Fibroblast of lung (primary cell): ENCODE results near the gene CEACAM18. TPM values are rescaled to one million over a fixed set of nuclear protein-coding genes. Genes with fewer than 3 reads are reported as not detected.

Experiments
- DNase-seq, 2 donors: peaks; one replicate each; pipeline versions ENCODE4 v3.0.0 to v3.0.0-alpha.2; 2010; ENCODE audit warnings: low read depth in 2 of 2
- H2AFZ ChIP-seq: 2 replicates; pipeline ENCODE4 v1.5.1; 2012; ENCODE audit warnings: low read length, control low read depth, inconsistent platforms
- H3K27ac ChIP-seq: 2 replicates; pipeline ENCODE4 v1.5.1; 2011; ENCODE audit warnings: low read length, control low read depth; ENCODE audit not compliant: insufficient read depth
- H3K27me3 ChIP-seq: 2 replicates; pipeline ENCODE4 v1.5.1; 2011; ENCODE audit warnings: mild to moderate bottlenecking, low read length; ENCODE audit not compliant: control insufficient read depth, insufficient read depth
- H3K36me3 ChIP-seq: 2 replicates; pipeline ENCODE4 v1.5.1; 2011; ENCODE audit warnings: low read length; ENCODE audit not compliant: control insufficient read depth, insufficient read depth
- H3K4me1 ChIP-seq: 2 replicates; pipeline ENCODE4 v1.5.1; 2011; ENCODE audit warnings: low read length; ENCODE audit not compliant: control insufficient read depth, insufficient read depth; ENCODE audit errors: extremely low read depth
- H3K4me2 ChIP-seq: 2 replicates; pipeline ENCODE4 v1.5.1; 2011; ENCODE audit warnings: low read length, control low read depth; ENCODE audit not compliant: insufficient read depth; ENCODE audit errors: extremely low read depth
- H3K4me3 ChIP-seq, 4 experiments: fragments of 200-600 bp in 1 of 4; sonication (generic) in 1 of 4; replicated peaks in 1 of 4; 2 replicates each; pipeline ENCODE4 v1.5.1; 2011 to 2016; ENCODE audit warnings: low read length in 4 of 4, low read depth in 3 of 4, mild to moderate bottlenecking in 3 of 4, control low read depth in 2 of 4, inconsistent platforms in 1 of 4, mixed read lengths in 1 of 4; ENCODE audit not compliant: insufficient read depth in 1 of 4; ENCODE audit errors: control extremely low read depth in 1 of 4
- H3K79me2 ChIP-seq: 2 replicates; pipeline ENCODE4 v1.5.1; 2012; ENCODE audit warnings: mild to moderate bottlenecking, low read length, inconsistent platforms; ENCODE audit not compliant: control insufficient read depth, insufficient read depth
- H3K9ac ChIP-seq: 2 replicates; pipeline ENCODE4 v1.5.1; 2011; ENCODE audit warnings: mild to moderate bottlenecking, low read length, control low read depth; ENCODE audit not compliant: insufficient read depth
- H3K9me3 ChIP-seq: 2 replicates; pipeline ENCODE4 v1.5.1; 2012; ENCODE audit warnings: low read depth, low read length; ENCODE audit not compliant: control insufficient read depth, insufficient read depth
- H4K20me1 ChIP-seq: 2 replicates; pipeline ENCODE4 v1.5.1; 2011; ENCODE audit warnings: low read length; ENCODE audit not compliant: control insufficient read depth, insufficient read depth; ENCODE audit errors: extremely low read depth
- CTCF ChIP-seq, 2 donors: IDR thresholded peaks in 1 of 2; conservative IDR thresholded peaks in 1 of 2; 1 replicate in 1 of 2; 2 replicates in 1 of 2; pipeline ENCODE4 v1.5.1; 2011 to 2012; ENCODE audit warnings: low read length in 2 of 2, control low read depth in 1 of 2, inconsistent platforms in 1 of 2, low read depth in 1 of 2, mild to moderate bottlenecking in 1 of 2
- EZH2 ChIP-seq: IDR thresholded peaks from 2 replicates; pipeline ENCODE4 v1.5.1; 2012; ENCODE audit warnings: low read length, control low read depth, mild to moderate bottlenecking; ENCODE audit errors: missing control alignments
- polyA plus RNA-seq, 2 donors: library from polyadenylated mRNA; depleted of rRNA in 1 of 2; stranded (reverse) in 1 of 2; unstranded in 1 of 2; fragments of >200 nt; gene quantifications; 2 replicates each; pipeline ENCODE4 v1.2.1, GENCODE V29; 2011 to 2012; ENCODE audit warnings: missing spikeins in 1 of 2
- total RNA-seq: library from RNA; depleted of rRNA; stranded (reverse); fragments of >200 nt; gene quantifications from 2 replicates; pipeline ENCODE4 v1.2.1, GENCODE V29; 2014

CEACAM18 gene
- total and polyA plus RNA-seq, 2 donors (not counting 1 experiment from before 2014, with no cell fraction given), result not detected

DNA sequence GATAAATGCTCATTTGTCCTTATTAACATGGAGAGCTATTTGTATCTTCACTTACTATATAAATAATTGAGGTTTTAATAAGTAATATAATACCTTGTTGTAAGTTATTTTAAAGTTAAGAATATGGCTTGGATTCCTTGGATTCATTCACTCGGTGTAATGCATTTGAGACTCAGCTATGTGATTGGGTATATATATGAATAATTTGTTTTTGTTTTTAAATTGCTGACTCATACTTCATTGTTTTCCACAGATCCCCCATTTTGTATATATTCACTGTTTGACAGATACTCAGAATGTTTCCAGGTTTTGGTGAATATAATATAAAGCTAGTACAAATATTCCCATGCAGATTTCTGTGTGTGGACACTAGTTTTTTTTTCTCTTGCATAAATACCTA, 6.8 kb upstream of the CEACAM18 start:
- TF ChIP-seq CTCF (conservative IDR thresholded peaks at IDR 0.05 in 1 of 2, IDR thresholded peaks at IDR 0.05 in 1 of 2; ENCODE audit: low read depth in 1 of 2, low read length in 2 of 2) (no peak), EZH2 (no peak)
- no peak overlapping the region for H3K9ac ChIP-seq
- no peak overlapping the region for H3K4me2 ChIP-seq
- no peak overlapping the region for H3K27ac ChIP-seq
- no peaks in the 10 kb centered on the region for H3K9me3 ChIP-seq
- no peak for DNase-seq
- H3K27me3 ChIP-seq, result no peaks in the 10 kb centered on the region
- H3K4me1 ChIP-seq, result no peaks in the 10 kb centered on the region
- H4K20me1 ChIP-seq, result no peaks in the 10 kb centered on the region
- H3K4me3 ChIP-seq, result no peak overlapping the region
- H3K36me3 ChIP-seq, result no peaks in the 10 kb centered on the region
- no peak overlapping the region for H2AFZ ChIP-seq
- H3K79me2 ChIP-seq, result no peaks in the 10 kb centered on the region

GRCh38 chr19:51472607-51473006, 5.7 kb upstream of the CEACAM18 start:
- TF ChIP-seq CTCF (conservative IDR thresholded peaks at IDR 0.05 in 1 of 2, IDR thresholded peaks at IDR 0.05 in 1 of 2; ENCODE audit: low read depth in 1 of 2, low read length in 2 of 2), result no peak
- Histone ChIP-seq H4K20me1 (no peaks in the 10 kb centered on the region), H3K79me2 (no peaks in the 10 kb centered on the region)

GRCh38 chr19:51473009-51473707, 5.2 kb upstream of the CEACAM18 start:
- no peaks in the 10 kb centered on the region for H4K20me1 ChIP-seq
- DNase-seq, result peak; percentile 23 to 60
- no peaks in the 10 kb centered on the region for H3K36me3 ChIP-seq
- no peaks in the 10 kb centered on the region for H3K79me2 ChIP-seq
- H3K4me3 ChIP-seq, result no peak overlapping the region
- no peak overlapping the region for H3K4me2 ChIP-seq
- H3K27ac ChIP-seq, result no peak overlapping the region
- H2AFZ ChIP-seq, result no peak overlapping the region
- H3K9ac ChIP-seq, result no peak overlapping the region
- H3K27me3 ChIP-seq, result no peaks in the 10 kb centered on the region
- no peaks in the 10 kb centered on the region for H3K4me1 ChIP-seq
- TF ChIP-seq CTCF (conservative IDR thresholded peaks at IDR 0.05 in 1 of 2, IDR thresholded peaks at IDR 0.05 in 1 of 2; ENCODE audit: low read depth in 1 of 2, low read length in 2 of 2) (peak; percentile 54 to 82), EZH2 (no peak)
- no peaks in the 10 kb centered on the region for H3K9me3 ChIP-seq

More at GRCh38 chr19:51472607-51473006, 5.7 kb upstream of the CEACAM18 start:
- no peaks in the 10 kb centered on the region for H3K9me3 ChIP-seq
- no peak overlapping the region for H3K9ac ChIP-seq
- no peaks in the 10 kb centered on the region for H3K36me3 ChIP-seq
- H2AFZ ChIP-seq, result no peak overlapping the region
- H3K4me1 ChIP-seq, result no peaks in the 10 kb centered on the region
- no peak overlapping the region for H3K27ac ChIP-seq
- DNase-seq, result no peak
- H3K27me3 ChIP-seq, result no peaks in the 10 kb centered on the region
- H3K4me3 ChIP-seq, result no peak overlapping the region
- no peak overlapping the region for H3K4me2 ChIP-seq
